Cardiac fibroblast (primary cell): ENCODE data around the gene LHPP.

Experiments
- DNase-seq, 2 donors: peaks; one replicate each; pipeline versions ENCODE4 v3.0.0 to v3.0.0-alpha.2; 2010; ENCODE audit warnings: low read depth in 2 of 2
- H3K4me3 ChIP-seq, 2 donors: replicated peaks in 1 of 2; 1 replicate in 1 of 2; 2 replicates in 1 of 2; pipeline ENCODE4 v1.5.1; 2011; ENCODE audit warnings: low read depth in 2 of 2, low read length in 2 of 2, mild to moderate bottlenecking in 2 of 2, moderate library complexity in 1 of 2
- TF ChIP-seq, protein P1 (sequence below): IDR thresholded peaks from one replicate; pipeline ENCODE4 v1.5.1; 2011; ENCODE audit warnings: low read depth, mild to moderate bottlenecking, low read length, inconsistent platforms

Gene LHPP

DNA sequence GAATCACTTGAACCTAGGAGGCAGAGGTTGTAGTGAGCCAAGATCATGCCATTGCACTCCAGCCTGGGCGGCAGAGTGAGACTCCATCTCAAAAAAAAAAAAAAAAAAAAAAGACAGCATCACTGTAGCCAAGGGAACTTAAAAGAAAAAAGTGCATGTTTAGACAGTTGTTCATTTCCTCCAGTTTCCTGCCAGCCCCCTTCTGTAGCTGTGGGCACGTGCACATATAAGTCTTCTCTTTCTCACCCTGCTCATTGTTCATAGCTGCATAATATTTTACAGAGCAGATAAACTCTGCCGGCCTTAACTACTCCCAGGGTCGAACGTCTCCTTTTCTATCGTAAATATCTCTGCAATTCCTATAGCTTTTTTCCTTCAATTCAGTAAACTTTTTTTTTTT, 132.6 kb downstream of the LHPP start:
- TF ChIP-seq, protein P1, sequence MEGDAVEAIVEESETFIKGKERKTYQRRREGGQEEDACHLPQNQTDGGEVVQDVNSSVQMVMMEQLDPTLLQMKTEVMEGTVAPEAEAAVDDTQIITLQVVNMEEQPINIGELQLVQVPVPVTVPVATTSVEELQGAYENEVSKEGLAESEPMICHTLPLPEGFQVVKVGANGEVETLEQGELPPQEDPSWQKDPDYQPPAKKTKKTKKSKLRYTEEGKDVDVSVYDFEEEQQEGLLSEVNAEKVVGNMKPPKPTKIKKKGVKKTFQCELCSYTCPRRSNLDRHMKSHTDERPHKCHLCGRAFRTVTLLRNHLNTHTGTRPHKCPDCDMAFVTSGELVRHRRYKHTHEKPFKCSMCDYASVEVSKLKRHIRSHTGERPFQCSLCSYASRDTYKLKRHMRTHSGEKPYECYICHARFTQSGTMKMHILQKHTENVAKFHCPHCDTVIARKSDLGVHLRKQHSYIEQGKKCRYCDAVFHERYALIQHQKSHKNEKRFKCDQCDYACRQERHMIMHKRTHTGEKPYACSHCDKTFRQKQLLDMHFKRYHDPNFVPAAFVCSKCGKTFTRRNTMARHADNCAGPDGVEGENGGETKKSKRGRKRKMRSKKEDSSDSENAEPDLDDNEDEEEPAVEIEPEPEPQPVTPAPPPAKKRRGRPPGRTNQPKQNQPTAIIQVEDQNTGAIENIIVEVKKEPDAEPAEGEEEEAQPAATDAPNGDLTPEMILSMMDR, result no peak
- H3K4me3 ChIP-seq, result no peak overlapping the region
- peak; percentile 19 to 50 for DNase-seq

DNA sequence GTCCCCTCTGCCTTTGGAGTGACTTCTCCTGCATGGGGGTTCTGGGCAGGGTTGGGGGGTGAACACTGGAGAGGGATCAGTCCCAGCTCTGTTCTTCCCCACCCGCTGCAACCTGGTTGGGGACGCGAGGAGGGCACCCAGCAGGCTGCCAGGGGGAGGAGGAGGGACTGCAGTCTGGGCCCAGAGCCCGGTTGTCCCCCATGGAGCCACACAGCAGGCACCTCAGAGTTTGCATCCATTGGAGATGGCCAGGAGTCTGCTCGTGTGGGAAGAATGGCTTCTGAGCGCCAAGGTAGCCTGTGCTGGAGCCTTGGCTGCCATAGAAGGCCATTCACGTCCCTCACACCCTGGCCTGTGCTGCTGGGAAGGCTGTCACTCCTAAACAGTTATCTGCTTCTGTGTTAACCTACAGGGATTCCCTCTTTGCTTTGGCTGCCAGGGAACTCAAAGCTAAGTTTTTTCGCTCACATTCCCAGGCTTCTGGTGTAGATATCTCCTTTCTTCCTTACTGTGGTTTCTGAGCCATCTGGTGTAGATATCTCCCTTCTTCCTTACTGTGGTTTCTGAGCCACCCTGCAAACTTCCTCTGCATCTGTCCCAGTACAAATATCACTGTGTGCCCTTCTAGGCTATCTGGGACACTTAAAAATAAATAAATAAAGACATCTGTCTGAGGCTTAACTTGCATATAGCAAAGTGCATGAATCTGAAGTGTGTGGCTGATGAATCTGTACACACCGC, 133.7 kb downstream of the LHPP start:
- DNase-seq, result no peak
- H3K4me3 ChIP-seq, result no peak overlapping the region

DNA sequence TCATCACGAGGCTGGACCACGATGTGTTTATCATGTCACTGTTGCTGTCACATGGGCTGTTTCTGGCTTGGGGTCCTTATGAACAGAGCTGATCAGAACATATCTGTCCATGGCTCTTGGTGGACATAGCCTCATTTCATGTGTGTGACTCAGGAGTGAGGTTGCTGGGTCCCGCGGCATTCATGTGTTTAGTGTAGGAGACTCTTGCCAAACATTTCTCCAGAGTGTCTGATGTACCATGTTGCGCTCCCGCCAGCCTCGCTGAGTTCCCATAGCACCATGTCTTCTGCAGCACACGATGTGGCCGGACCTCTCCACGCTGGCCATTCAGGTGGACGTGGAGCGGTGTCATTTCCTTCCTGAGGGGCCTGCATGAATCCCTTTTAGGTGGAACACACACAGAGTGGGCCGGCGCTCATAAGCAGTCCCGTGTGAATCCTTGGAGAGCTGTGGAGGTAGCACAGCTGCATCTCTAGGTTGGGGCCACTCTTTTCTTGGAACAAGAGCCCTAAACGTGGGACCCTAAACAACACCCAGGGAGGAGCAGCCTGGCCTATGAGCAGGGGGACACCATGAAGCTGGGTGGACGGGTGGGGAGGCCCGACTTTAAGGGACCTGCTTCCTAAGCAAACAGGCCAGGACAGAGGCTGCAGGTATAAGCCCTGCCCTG, 134.6 kb downstream of the LHPP start:
- TF ChIP-seq, protein P1, result no peak
- DNase-seq, result no peak
- no peak overlapping the region for H3K4me3 ChIP-seq

More for the DNA sequence above, 133.7 kb downstream of the LHPP start:
- TF ChIP-seq, protein P1, result no peak

DNA sequence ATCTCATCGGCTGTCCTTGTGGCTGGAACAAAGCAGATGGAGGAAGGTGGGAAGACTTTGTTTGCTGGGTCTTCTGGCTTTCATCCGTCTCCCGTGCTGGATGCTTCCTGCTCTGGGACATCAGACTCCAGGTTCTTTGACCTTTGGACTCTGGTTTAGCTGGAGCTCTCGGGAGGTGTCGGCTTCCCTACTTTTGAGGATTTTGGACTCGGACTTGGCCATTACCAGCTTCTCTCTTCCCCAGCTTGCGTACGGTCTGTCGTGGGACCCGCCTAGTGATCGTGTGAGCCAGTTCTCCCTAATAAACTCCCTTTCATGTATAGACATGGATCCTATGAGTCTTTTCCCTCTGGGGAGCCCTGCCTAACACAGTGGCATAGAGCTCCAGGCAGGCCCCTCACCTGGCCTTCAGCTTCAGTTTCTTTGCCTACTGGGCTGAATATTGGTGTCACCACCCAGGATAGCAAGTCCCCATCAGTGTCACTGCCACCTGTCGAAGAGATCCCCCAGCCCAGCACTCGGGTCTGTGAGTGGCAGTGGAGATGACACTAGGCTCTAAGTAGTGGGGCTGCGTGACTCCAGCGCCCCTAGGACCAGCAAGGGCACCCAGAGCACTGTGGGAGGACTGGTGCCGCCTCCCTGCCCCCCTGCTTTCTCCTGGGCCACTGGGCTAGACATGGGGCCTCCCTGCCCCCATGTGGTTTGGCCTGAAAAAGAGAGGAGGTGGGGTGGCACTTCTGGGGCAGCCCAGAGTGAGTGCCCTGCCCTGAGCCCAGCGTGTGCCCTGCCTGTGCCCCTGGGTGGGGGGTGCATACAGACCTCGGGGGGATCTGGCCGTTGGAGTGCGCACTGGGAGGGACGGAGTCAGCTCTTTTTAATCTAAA, 135.6 kb downstream of the LHPP start:
- H3K4me3 ChIP-seq, result no peak overlapping the region
- TF ChIP-seq, protein P1, result no peak
- DNase-seq, result no peak

DNA sequence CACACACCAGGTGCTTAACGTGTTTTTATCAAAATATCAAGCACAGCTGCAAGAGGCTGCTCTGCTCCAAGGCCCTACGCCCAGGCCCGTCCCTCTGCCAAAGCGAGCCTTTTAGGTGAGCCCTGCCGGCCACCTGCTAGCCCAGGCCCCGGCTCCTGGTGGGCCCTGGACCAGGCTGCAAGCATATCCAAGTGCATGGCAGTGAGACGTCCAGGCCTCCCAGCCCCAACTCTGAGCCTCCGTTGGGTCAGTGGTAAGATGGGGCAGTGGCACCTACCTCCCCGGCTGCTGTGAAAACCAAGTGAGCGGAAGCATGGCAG, 136.2 kb downstream of the LHPP start:
- TF ChIP-seq, protein P1, result no peak
- no peak overlapping the region for H3K4me3 ChIP-seq
- no peak for DNase-seq

DNA sequence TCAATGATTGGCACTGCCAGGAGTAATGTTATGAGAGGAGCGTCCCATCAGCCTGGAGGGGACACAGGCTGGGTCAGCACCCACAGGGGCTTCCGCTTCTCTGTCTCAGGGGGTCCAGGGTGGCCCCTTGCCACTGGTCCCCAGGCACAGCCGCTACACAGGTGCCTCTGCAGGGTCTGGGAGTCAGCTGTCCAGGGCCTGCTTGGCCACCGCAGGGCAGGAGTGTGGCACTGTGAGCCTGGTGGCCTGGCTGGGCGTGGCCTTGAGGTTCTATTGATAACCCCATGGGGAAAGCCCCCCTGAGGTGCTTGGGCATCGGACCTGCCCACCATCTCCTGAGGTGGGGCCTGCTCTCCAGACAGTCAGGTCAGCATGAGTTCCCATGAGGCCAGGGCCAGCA, 136.6 kb downstream of the LHPP start:
- H3K4me3 ChIP-seq, result no peak overlapping the region
- DNase-seq, result no peak
- TF ChIP-seq, protein P1, result no peak
